Keratinocyte (primary cell): ENCODE results near the gene FRMD4B. TPM values are rescaled to one million over a fixed set of nuclear protein-coding genes. Genes with fewer than 3 reads are reported as not detected.

Experiments used
- DNase-seq: peaks from one replicate; pipeline ENCODE4 v3.0.0-alpha.2; 2011; ENCODE audit warnings: low read depth, missing footprints, low spot score
- FAIRE-seq: peaks from 2 replicates; lab custom pipeline; 2011; peaks lifted over from hg19 to GRCh38; lab: Jason Lieb, UNC
- H2AFZ ChIP-seq: 2 replicates; pipeline ENCODE4 v1.6.0; 2012; ENCODE audit warnings: low read length, control low read depth, inconsistent platforms; ENCODE audit not compliant: control insufficient read depth
- H3K27ac ChIP-seq: 2 replicates; pipeline ENCODE4 v1.5.1; 2011; ENCODE audit warnings: low read length; ENCODE audit not compliant: control insufficient read depth, insufficient read depth
- H3K27me3 ChIP-seq: 3 replicates; pipeline ENCODE4 v1.6.0; 2011; ENCODE audit warnings: low read length; ENCODE audit not compliant: control insufficient read depth, insufficient read depth; ENCODE audit errors: extremely low read depth
- H3K36me3 ChIP-seq, 2 experiments: 2 replicates in 1 of 2; 3 replicates in 1 of 2; pipeline ENCODE4 v1.5.1; 2011; ENCODE audit warnings: low read length in 2 of 2, mild to moderate bottlenecking in 1 of 2; ENCODE audit not compliant: control insufficient read depth in 2 of 2, insufficient read depth in 2 of 2; ENCODE audit errors: extremely low read depth in 1 of 2
- H3K4me1 ChIP-seq: 3 replicates; pipeline ENCODE4 v1.5.1; 2011; ENCODE audit warnings: low read length; ENCODE audit not compliant: control insufficient read depth, insufficient read depth; ENCODE audit errors: extremely low read depth
- H3K4me2 ChIP-seq: 3 replicates; pipeline ENCODE4 v1.6.0; 2011; ENCODE audit warnings: low read depth, low read length; ENCODE audit not compliant: control insufficient read depth, insufficient read depth; ENCODE audit errors: extremely low read depth
- H3K4me3 ChIP-seq, 3 experiments: fragments of 200-600 bp in 1 of 3; sonication (generic) in 1 of 3; 2 replicates in 2 of 3; 3 replicates in 1 of 3; pipeline ENCODE4 v1.5.1; 2011 to 2016; ENCODE audit warnings: low read length in 3 of 3, mild to moderate bottlenecking in 3 of 3, control low read depth in 2 of 3, inconsistent platforms in 1 of 3, low read depth in 1 of 3, mixed read lengths in 1 of 3, mixed run types in 1 of 3, moderate library complexity in 1 of 3; ENCODE audit not compliant: control insufficient read depth in 2 of 3, insufficient read depth in 2 of 3; ENCODE audit errors: extremely low read depth in 1 of 3
- H3K79me2 ChIP-seq: 2 replicates; pipeline ENCODE4 v1.6.0; 2012; ENCODE audit warnings: low read length; ENCODE audit not compliant: control insufficient read depth, insufficient read depth
- H3K9ac ChIP-seq: 3 replicates; pipeline ENCODE4 v1.6.0; 2011; ENCODE audit warnings: low read length; ENCODE audit not compliant: control insufficient read depth, insufficient read depth; ENCODE audit errors: extremely low read depth
- H3K9me1 ChIP-seq: 3 replicates; pipeline ENCODE4 v1.6.0; 2011; ENCODE audit warnings: low read length; ENCODE audit not compliant: control insufficient read depth, insufficient read depth; ENCODE audit errors: extremely low read depth
- H3K9me3 ChIP-seq: 2 replicates; pipeline ENCODE4 v1.5.1; 2012; ENCODE audit warnings: low read depth, low read length; ENCODE audit not compliant: control insufficient read depth
- H4K20me1 ChIP-seq: 3 replicates; pipeline ENCODE4 v1.6.0; 2011; ENCODE audit warnings: low read length; ENCODE audit not compliant: control insufficient read depth, insufficient read depth; ENCODE audit errors: extremely low read depth
- EZH2 ChIP-seq: IDR thresholded peaks from one replicate; pipeline ENCODE4 v1.6.1; 2012; ENCODE audit warnings: inconsistent platforms, mild to moderate bottlenecking, low read length, moderate library complexity
- dilution Hi-C: fragments of 300-500 bp; cut with MboI; formaldehyde crosslinking; loops from one replicate; pipeline ENCODE4 v1.7.0; 2020; ENCODE audit warnings: low sequenced_read_pairs; ENCODE audit not compliant: extremely low pct_ligation_motif_present
- polyA plus RNA-seq, 5 experiments: library from polyadenylated mRNA; depleted of rRNA in 3 of 5; stranded (reverse) in 3 of 5; stranded (forward) in 1 of 5; unstranded in 1 of 5; fragments of >200 nt; gene quantifications; 1 replicate in 1 of 5; 2 replicates in 3 of 5; 3 replicates in 1 of 5; pipeline versions ENCODE4 v1.2.1 to v1.2.3, GENCODE V29; 2011 to 2012; ENCODE audit warnings: missing spikeins in 2 of 5, low read depth in 1 of 5, low replicate concordance in 1 of 5
- TF ChIP-seq, protein P1 (sequence below), 3 experiments: IDR thresholded peaks in 1 of 3; conservative IDR thresholded peaks in 1 of 3; optimal IDR thresholded peaks in 1 of 3; 2 replicates in 2 of 3; 3 replicates in 1 of 3; pipeline versions ENCODE3 to v1.5.1; 2011; ENCODE audit warnings: low read length in 3 of 3, mild to moderate bottlenecking in 3 of 3, moderate library complexity in 2 of 3, control low read depth in 1 of 3, inconsistent platforms in 1 of 3; ENCODE audit not compliant: insufficient read depth in 2 of 3; ENCODE audit errors: extremely low read depth in 1 of 3

FRMD4B gene
- polyA plus RNA-seq, 1 donor (not counting 4 experiments of a cell fraction or from before 2014, with no cell fraction given): 48.3 TPM

DNA sequence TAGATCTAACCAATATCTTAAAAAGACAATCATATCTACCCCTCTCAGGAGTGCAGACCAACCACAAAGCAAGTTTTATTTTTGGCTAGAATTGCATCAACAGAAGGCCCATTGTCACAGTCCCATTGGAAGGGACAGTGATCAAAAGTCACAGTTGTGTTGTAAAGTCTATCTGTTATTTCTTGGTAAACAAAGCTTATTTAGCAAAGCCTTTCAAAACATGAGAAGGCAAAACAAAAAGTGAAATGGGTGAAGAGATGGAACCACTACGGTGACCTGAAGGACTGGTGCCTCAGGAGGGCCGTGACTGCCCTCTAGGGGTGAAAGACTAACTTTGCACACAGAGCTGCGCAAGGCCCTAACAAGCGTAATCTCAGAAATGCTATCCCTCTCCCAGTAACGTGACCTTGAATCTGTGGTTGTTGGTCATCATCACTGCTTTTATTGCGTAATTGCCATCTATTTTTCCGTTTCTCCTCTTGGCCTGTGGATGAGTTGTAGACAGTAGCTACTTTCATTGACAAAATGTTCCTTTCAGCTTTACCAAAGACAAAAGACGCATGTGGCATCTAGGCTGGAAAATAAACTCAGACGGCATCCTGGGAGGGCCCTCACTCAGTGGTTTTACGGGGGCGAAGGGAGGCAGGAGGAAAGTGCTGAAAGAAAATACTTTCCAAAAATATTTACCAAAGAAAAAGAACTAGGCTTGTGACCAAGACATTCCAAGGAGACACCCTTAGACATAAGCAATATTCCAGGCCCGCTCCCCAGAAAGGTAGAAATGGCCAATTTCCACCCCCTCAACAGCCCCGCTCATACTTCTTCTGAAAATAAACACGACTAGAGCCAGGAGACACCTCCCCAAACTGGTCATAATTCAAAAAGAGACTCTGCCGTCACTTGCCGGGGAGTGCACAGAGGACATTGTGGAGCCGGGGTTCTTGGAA, 79.4 kb downstream of the FRMD4B start:
- peak; percentile 98 for FAIRE-seq

DNA sequence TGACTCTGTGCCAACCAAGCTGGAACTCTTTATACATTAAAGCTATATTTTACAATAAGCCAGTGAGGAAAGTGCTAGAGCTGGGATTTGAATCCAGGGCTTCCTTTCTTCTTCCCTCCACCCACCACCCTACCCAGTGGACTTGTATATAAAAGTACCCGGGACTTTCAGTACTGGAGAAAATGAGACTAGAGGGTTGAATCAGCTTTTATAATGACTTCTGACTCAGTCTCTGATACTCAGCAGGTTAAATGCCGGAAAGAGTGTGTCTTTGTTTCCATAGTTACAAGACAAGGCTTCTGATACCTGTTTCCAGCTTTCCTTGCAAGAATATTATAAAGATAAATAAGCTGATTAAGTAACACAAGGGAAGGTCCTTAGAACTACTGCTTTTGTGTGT, 80.9 kb downstream of the FRMD4B start:
- DNase-seq (no peak), FAIRE-seq (peak; percentile 17)
- peak overlapping the region; percentile 67 for H3K27ac ChIP-seq
- no peaks in the 10 kb centered on the region for H3K9me3 ChIP-seq
- H2AFZ ChIP-seq: no peak overlapping the region
- no peak for TF ChIP-seq EZH2
- TF ChIP-seq, protein P1, sequence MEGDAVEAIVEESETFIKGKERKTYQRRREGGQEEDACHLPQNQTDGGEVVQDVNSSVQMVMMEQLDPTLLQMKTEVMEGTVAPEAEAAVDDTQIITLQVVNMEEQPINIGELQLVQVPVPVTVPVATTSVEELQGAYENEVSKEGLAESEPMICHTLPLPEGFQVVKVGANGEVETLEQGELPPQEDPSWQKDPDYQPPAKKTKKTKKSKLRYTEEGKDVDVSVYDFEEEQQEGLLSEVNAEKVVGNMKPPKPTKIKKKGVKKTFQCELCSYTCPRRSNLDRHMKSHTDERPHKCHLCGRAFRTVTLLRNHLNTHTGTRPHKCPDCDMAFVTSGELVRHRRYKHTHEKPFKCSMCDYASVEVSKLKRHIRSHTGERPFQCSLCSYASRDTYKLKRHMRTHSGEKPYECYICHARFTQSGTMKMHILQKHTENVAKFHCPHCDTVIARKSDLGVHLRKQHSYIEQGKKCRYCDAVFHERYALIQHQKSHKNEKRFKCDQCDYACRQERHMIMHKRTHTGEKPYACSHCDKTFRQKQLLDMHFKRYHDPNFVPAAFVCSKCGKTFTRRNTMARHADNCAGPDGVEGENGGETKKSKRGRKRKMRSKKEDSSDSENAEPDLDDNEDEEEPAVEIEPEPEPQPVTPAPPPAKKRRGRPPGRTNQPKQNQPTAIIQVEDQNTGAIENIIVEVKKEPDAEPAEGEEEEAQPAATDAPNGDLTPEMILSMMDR (optimal IDR thresholded peaks at IDR 0.05 in 1 of 3, IDR thresholded peaks at IDR 0.05 in 1 of 3, conservative IDR thresholded peaks at IDR 0.05 in 1 of 3; ENCODE audit: extremely low read depth in 1 of 3, insufficient read depth in 2 of 3, low read length in 3 of 3): no peak
- no peak overlapping the region for H3K4me2 ChIP-seq
- H3K27me3 ChIP-seq: no peaks in the 10 kb centered on the region
- no peaks in the 10 kb centered on the region for H4K20me1 ChIP-seq
- peaks cover 12% of the 10 kb centered on the region for H3K4me1 ChIP-seq
- peak overlapping the region; percentile 13 for H3K9ac ChIP-seq
- H3K36me3 ChIP-seq: peaks cover 11 to 24% of the 10 kb centered on the region in 2 experiments
- no peak overlapping the region for H3K4me3 ChIP-seq
- dilution Hi-C loops: no loop called here
- H3K9me1 ChIP-seq: no peaks in the 10 kb centered on the region
- peaks cover 2% of the 10 kb centered on the region for H3K79me2 ChIP-seq

More for the DNA sequence above, 79.4 kb downstream of the FRMD4B start:
- H3K36me3 ChIP-seq: peaks cover 9 to 24% of the 10 kb centered on the region in 2 experiments
- no peaks in the 10 kb centered on the region for H4K20me1 ChIP-seq
- no peaks in the 10 kb centered on the region for H3K9me3 ChIP-seq
- no peak overlapping the region for H3K9ac ChIP-seq
- H3K27ac ChIP-seq: peak overlapping the region; percentile 67
- H3K4me3 ChIP-seq: no peak overlapping the region
- peaks cover 2% of the 10 kb centered on the region for H3K79me2 ChIP-seq
- no peaks in the 10 kb centered on the region for H3K27me3 ChIP-seq
- peak overlapping the region; percentile 25 for H3K4me2 ChIP-seq
- TF ChIP-seq, protein P1 (optimal IDR thresholded peaks at IDR 0.05 in 1 of 3, IDR thresholded peaks at IDR 0.05 in 1 of 3, conservative IDR thresholded peaks at IDR 0.05 in 1 of 3; ENCODE audit: extremely low read depth in 1 of 3, insufficient read depth in 2 of 3, low read length in 3 of 3): peak; percentile 95 to 97 (median 96)
- TF ChIP-seq EZH2: no peak
- H2AFZ ChIP-seq: no peak overlapping the region
- peaks cover 12% of the 10 kb centered on the region for H3K4me1 ChIP-seq
- no peaks in the 10 kb centered on the region for H3K9me1 ChIP-seq
- DNase-seq: peak; percentile 73
- dilution Hi-C loops: no loop called here
